ENCODE results near the gene PHC3. TPM values are rescaled to one million over a fixed set of nuclear protein-coding genes. Genes with fewer than 3 reads are reported as not detected.

PHC3 gene
- total and polyA plus RNA-seq, 2 of the 13 experiments (the other 11 are each of a cell fraction or from before 2014, with no cell fraction given) = 24.1 to 49.0 TPM

GRCh38 chr3:170221924-170222646, 40.6 kb upstream of the PHC3 start, which contains the start of gene PRKCI (continued):
- TF ChIP-seq AFF4 (CRISPR knock-in tag; IDR thresholded peaks at IDR 0.05) = no peak
- TF ChIP-seq ARID4A (CRISPR knock-in tag; IDR thresholded peaks at IDR 0.05; ENCODE audit: borderline replicate concordance) = peak; percentile 71; the same call in 1 of the 2 replicates
- peak; percentile 70; the same call in 1 of the 2 replicates for TF ChIP-seq ZNF543 (CRISPR knock-in tag; IDR thresholded peaks at IDR 0.05)
- TF ChIP-seq MNT (IDR thresholded peaks at IDR 0.05) = no peak
- no peak for TF ChIP-seq SKI (IDR thresholded peaks at IDR 0.05; ENCODE audit: partially characterized antibody)
- no peak for TF ChIP-seq ZNF367 (CRISPR knock-in tag; IDR thresholded peaks at IDR 0.05; ENCODE audit: borderline replicate concordance)
- TF ChIP-seq ZFP82 (CRISPR knock-in tag; IDR thresholded peaks at IDR 0.05; ENCODE audit: borderline replicate concordance) = no peak
- no peak for TF ChIP-seq ZNF318 (CRISPR knock-in tag; IDR thresholded peaks at IDR 0.05)
- TF ChIP-seq ZSCAN21 (CRISPR knock-in tag; IDR thresholded peaks at IDR 0.05; ENCODE audit: borderline replicate concordance) = peak; percentile 62
- TF ChIP-seq FLYWCH1 (CRISPR knock-in tag; IDR thresholded peaks at IDR 0.05) = no peak
